Right renal cortex interstitium (tissue), 3 donors: ENCODE results near the gene EMC9. TPM values are rescaled to one million over a fixed set of nuclear protein-coding genes. Genes with fewer than 3 reads are reported as not detected.

Experiments used
- DNase-seq, 3 donors: peaks; one replicate each; pipeline ENCODE4 v3.0.0-alpha.2; 2013; ENCODE audit warnings: low read depth in 3 of 3, low spot score in 2 of 3
- polyA plus RNA-seq, 3 donors: library from polyadenylated mRNA; unstranded; fragments of 120-200 nt; gene quantifications; one replicate each; pipeline ENCODE4 v1.2.1, GENCODE V29; 2013; ENCODE audit not compliant: insufficient read length in 3 of 3

The EMC9 gene
- polyA plus RNA-seq, 3 donors, result 11.9 to 20.1 (median 15.3) TPM

- no peak for DNase-seq
Observed at GRCh38 chr14:24150567-24150966, 9.2 kb upstream of the EMC9 start.

GRCh38 chr14:24150061-24150460, 8.7 kb upstream of the EMC9 start:
- no peak for DNase-seq

- no peak for DNase-seq
Observed at GRCh38 chr14:24149302-24149969, 8.0 kb upstream of the EMC9 start.

GRCh38 chr14:24147761-24148428, 6.5 kb upstream of the EMC9 start:
- DNase-seq, result no peak

DNA sequence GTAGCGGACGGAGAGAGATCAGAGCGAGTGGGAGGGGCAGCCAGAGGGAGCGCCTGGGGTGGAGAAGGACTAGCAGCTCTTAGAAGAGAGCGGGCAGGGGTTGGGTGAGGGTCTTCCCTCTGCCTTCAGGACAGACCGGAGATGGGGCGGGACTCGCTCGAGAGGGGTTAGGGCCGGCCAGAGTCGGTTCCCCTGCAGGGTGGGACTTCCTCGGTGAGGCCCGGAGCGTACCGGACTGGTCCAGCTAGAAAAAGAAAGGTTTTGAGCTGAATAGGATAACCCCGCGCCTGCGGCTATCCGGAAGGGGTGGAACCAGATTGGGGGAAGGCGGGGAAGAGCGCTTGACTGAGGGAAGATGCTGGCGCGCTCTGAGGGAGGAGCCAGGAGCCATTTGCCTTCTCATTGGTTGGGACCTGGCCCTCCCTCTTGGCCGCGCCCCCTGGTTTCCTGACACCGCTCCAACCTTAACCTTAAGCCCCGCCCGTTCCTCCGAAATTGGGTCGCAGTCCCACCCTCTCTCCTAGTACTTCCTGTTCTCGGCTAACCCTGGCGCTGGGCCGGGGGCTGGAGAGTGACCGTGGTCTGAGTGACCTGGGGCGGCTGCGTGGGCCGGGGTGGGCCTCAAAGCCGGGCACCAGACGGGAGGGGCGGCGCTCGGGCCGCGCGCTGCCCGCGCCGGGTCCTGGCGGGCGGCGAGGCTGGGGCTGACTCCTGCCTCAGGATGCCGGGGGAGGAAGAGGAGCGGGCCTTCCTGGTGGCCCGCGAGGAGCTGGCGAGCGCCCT, 5.8 kb upstream of the EMC9 start, which contains the start of gene RNF31:
TSS of gene RNF31 (plus strand) at position 521 of the 783 bp plus-strand sequence. CDS start at position 722, 201 bp downstream.
- DNase-seq, result peak; percentile 91 to 98 (median 96)

DNA sequence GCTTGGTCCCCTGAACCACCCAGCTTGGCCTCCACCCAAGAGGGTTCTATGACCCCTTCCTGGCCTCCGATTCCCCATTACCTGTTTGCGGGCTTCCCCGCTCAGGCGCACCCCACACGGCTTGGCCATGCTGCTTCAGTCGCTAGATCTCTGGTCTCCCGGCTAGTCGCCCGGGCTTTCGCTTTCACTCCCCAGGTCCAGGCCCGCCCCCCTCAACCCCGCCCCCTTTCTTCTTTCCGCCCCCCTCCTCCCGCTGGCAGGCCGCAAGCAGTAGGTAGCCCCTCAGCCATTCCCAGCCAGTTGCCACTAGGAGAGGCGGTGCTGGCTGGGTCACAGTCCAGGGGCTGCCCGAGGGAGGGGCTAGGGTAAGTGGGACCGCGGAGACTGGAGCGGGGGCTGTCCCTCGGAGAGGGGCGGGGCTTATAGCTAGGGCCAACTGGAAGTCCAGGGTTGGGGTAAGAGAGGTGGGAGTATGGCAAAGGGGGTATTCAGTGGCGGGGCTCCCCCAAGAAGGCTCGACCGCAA, 5.1 kb upstream of the EMC9 start, which contains the start of gene PSME2:
TSS of gene PSME2 (minus strand) at position 158 of the 525 bp plus-strand sequence. CDS start at position 129, 29 bp downstream.
- peak; percentile 84 to 92 (median 86) for DNase-seq

DNA sequence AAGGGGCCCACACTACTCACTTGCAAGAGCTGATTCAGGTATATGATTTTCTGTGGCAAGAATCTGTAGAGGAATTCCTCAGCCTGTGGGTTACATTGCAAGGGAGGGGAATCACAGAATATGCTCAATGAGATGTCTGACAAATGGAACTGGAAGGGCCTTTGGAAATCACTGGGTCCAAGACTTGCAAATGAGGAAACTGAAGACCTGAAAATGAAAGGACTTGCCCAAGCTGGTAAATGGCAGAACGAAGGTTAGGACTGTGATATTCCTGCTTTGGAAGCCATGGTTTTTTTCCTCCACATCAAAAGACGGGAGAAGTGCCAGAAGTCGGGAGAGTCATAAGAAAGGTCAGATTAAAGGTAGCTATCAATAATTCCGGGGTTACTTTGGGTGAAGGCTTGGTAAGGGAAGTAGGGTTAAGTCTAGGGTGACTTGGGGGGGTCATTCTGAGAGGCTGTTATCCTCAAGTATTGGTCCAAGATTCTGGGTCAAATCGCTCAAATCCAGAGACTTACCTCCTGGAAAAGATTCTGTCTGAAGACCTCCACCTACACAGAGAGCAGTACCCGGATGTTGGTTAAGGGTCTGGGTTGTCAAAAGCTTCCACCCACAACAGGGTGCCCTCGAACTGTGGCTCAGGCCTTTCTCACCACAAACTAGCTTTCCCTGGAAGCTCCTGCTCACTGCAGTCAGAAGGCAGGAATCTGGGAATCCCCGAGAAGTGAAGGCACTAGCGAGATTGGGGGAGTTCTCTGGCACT, 4.5 kb upstream of the EMC9 start:
- DNase-seq, result peak in 1 of 3 donors; percentile 34

DNA sequence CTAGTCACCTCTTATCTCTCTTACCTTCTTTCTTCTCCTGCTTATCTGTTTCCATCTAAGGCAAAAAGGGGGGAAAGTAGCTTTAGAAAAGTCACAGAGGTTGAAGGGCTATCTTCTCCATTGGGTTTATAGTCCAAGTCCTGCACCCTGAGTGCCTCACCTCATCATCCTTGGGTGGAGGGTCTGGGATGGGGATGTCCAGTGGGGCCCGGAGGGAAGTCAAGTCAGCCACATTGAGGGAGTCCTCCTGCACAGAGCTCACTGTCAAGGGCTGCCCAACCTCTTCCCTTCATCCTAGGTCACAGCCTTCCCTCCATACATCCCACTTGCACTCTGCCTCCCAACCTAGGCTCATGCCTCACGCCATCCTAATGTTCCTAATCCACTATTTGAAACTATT, 3.8 kb upstream of the EMC9 start:
- DNase-seq, result no peak

DNA sequence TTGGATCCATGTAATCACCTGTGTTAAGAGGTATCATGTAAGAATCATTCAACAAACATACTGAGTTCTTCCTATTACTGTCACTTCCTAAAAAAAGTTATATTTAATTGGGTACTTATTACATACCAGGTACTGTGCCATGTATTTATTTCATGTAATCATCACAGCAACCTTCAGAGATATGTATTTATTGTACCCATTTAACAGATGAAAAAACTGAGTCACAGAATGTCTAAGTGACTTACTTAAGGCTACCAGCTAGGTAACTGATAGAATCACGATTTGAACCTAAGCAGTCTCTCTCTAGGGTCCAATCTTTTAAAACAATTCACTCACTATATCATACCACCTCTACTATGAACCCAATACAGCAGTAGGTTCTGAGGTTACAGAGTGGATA, 3.1 kb upstream of the EMC9 start:
- no peak for DNase-seq

DNA sequence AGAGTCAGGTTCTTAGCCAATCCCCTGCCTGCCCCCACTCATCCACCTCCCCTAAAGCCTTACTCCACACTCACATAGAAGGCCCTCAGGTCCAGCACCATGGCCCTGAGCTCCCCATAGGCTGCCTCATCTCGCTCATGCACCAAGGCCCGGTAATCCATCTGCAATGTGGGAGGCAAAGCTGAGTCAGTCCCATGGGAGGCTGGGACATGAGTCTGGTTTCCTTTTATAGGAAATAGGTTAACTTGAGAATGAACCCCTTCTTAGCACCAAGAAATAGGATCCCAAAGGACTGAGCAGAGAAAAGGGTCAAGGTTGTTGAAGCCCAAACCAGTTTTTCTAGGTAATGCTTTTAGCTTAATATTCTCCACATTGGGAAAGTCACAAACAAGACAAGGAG, 2.1 kb upstream of the EMC9 start:
- DNase-seq, result no peak

DNA sequence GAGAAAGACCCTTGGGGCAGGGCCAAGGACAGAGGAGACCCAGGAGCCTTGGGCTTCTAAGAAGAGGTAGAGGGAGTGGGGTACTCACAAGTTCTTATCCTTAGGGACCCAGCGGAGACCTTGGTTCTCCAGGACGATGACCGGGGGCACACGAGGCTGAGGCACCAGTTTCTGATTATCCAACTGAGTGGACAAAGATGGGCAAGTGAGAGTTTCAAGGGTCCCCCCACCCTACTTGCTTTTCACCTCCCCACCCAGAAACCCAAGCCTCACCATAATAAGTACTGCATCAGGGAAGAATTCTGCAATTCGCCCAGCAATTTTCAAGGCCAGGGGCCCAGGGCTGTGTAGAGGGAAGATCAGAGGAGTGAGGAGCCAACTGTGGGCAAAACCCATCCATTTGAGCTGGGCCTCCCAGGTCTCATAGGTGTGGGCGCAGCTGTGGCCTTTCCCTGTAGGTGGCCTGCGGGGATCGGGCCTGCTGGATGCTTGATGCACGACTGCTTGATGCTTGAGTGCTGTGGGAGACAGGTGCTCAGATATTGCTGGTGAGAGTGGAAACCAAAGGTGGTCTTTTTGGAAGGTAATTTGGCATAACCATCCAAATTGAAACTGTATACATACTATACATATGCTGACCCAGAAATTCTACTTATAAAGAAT, 2.0 kb downstream of the EMC9 start:
- no peak for DNase-seq

GRCh38 chr14:24138396-24139271, 2.8 kb downstream of the EMC9 start:
- DNase-seq, result no peak

DNA sequence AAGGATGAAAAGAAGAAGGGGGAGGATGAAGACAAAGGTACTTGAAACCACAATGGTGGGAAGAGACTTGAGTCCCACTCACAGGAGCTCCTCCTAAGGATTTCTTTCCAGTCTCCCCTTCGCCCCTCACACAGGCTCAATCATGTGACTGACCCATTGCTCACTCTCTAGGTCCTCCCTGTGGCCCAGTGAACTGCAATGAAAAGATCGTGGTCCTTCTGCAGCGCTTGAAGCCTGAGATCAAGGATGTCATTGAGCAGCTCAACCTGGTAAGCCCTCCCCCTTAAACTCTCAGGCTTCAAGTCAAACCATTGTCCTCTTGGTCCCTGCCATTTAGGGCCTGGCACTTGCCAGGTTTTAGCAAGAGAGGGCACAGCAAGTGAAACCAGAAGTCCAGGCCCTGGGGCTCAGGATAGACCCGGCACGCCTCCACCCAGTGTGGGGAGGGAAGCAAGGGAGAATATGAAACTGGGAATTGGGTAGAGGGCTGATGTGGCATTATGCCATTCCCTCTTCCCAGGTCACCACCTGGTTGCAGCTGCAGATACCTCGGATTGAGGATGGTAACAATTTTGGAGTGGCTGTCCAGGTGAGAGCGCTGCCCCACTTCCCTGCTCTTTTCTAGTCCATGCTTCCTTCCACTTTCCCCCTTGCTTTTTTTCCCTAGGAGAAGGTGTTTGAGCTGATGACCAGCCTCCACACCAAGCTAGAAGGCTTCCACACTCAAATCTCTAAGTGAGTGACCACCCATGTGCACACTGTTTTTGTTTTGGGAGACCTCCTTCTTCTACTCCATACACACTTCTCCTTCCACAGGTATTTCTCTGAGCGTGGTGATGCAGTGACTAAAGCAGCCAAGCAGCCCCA, 3.6 kb downstream of the EMC9 start:
- no peak for DNase-seq

DNA sequence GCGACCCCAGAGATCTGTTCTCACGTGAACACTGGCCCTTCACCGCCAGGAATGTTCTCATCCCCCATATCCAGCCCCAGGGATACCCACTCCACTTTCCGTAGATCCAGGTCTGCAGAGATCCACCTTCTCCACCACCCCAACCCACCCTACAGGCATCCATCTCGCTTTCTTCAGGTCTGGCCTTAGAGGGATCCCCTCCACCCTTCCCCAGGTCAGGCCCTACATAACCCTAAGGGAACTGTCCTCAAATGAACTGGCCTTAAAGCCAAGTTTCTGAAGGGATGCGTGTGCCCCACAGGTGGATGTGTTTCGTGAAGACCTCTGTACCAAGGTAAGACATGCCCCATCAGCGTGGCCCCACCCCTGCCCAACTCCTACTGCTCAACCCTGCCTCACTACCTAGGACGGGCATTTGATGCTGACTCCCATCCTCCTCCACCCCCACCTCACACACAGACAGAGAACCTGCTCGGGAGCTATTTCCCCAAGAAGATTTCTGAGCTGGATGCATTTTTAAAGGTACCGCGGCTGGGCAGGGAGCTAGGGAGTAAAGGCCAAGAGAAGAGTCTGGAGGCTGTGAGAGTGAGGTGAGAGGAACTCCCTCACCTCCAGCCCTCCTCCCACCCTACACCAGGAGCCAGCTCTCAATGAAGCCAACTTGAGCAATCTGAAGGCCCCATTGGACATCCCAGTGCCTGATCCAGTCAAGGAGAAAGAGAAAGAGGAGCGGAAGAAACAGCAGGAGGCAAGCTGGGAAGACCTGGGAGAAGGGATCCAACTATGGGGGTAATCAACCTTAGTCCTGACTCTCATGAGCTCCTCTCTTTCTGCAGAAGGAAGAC, 4.5 kb downstream of the EMC9 start:
- DNase-seq, result no peak

DNA sequence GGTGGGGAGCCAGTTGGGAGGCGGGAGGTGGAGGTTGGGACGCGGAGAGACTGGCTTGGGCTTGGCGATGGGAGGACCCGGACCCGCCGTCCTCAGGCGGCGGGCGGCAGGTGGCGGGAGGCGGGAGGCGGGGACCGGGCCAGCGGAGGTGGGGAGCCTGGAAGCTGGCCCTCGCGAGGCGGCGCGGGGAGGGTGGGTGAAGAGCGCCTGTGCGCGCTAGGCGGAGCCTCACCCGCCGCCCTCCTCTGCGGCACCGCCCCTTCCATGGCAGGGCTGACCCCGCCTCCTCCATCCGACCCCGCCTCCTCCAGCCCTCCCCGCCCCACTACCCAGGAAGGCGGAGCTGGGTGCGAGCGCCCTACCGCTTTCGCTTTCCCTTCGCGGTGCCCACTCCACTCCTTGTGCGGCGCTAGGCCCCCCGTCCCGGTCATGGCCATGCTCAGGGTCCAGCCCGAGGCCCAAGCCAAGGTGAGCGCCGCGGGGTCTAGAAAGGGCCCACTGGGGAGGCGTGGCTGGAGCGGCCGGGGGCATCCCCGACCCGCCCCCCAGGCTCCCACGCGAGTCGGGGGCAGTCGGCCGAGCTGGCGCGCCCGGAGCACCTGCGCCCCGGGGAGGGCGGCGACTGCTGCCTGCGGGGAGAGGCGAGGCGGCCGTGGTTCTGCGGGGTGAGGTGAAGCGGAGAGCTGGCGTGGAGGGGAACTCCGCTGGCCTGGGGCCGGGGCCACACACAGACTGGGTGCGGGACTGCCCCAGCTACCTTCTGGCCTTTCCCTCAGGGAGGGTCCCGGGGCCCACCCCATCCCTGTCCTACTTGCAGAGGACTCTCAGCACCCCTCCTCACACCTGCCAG, 5.3 kb downstream of the EMC9 start, which contains the start of gene PSME1:
TSS of gene PSME1 (plus strand) at position 361 of the 850 bp plus-strand sequence. CDS start at position 430, 69 bp downstream.
- DNase-seq, result peak in 2 of 3 donors; percentile 66 to 80

- DNase-seq, result no peak
Observed at GRCh38 chr14:24135584-24135833, 5.9 kb downstream of the EMC9 start.
